Tibial nerve (tissue), 4 donors: ENCODE results near the gene USP48.

Source experiments
- EP300 ChIP-seq, 2 donors: sonication (generic); formaldehyde crosslinking; IDR thresholded peaks; one replicate each; pipeline ENCODE4 v1.6.1; 2017; ENCODE audit warnings: antibody characterized with exemption in 2 of 2, mild to moderate bottlenecking in 1 of 2
- POLR2A ChIP-seq, 2 donors: fragments of 450-650 bp; IDR thresholded peaks; one replicate each; pipeline ENCODE4 v1.6.1; 2017; ENCODE audit warnings: antibody characterized with exemption in 2 of 2, mild to moderate bottlenecking in 2 of 2, moderate library complexity in 2 of 2
- TF ChIP-seq, protein P1 (sequence below), 5 experiments: fragments of 200-600 bp in 3 of 5; fragments of 450-650 bp in 2 of 5; sonication (generic) in 3 of 5; IDR thresholded peaks; one replicate each; pipeline ENCODE4 v1.5.1; 2016 to 2019; ENCODE audit warnings: antibody characterized with exemption in 5 of 5, mild to moderate bottlenecking in 3 of 5, moderate library complexity in 2 of 5

DNA sequence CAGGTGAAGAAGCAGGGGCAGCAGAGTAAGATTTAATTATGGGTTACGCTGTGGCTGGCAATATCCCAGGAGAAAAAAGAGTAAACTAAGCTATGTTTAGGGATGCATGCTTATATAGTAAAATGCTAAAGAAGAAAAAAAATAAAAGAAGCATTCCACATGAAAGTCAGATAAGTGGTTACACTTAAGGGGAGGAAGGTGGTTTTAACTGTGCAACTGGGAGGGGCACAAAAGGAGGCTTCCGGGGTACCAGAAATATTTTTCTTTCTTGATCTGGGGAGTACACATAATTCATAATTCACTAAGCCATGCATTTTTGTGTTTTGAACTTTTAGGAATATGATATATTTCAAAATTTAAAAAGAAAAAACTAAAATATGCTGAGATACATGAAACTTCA, 39.5 kb downstream of the USP48 start:
- TF ChIP-seq POLR2A (IDR thresholded peaks at IDR 0.05): no peak
- TF ChIP-seq, protein P1, sequence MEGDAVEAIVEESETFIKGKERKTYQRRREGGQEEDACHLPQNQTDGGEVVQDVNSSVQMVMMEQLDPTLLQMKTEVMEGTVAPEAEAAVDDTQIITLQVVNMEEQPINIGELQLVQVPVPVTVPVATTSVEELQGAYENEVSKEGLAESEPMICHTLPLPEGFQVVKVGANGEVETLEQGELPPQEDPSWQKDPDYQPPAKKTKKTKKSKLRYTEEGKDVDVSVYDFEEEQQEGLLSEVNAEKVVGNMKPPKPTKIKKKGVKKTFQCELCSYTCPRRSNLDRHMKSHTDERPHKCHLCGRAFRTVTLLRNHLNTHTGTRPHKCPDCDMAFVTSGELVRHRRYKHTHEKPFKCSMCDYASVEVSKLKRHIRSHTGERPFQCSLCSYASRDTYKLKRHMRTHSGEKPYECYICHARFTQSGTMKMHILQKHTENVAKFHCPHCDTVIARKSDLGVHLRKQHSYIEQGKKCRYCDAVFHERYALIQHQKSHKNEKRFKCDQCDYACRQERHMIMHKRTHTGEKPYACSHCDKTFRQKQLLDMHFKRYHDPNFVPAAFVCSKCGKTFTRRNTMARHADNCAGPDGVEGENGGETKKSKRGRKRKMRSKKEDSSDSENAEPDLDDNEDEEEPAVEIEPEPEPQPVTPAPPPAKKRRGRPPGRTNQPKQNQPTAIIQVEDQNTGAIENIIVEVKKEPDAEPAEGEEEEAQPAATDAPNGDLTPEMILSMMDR (IDR thresholded peaks at IDR 0.05): no peak
- TF ChIP-seq EP300 (IDR thresholded peaks at IDR 0.05): no peak
